Measurements from ENCODE around the gene MBTPS2.

MBTPS2 gene

GRCh38 chrX:21821875-21822274 lies 17.5 kb upstream of the MBTPS2 start:
- no peaks in the 10 kb centered on the region for H3K36me3 ChIP-seq
- DNase-seq, result no peak
- no peaks in the 10 kb centered on the region for H3K9me3 ChIP-seq
- no peak for TF ChIP-seq CTCF (IDR thresholded peaks at IDR 0.05; ENCODE audit: low read depth, low read length)
- no peaks in the 10 kb centered on the region for H3K27me3 ChIP-seq
- no peaks in the 10 kb centered on the region for H3K4me1 ChIP-seq
- H3K4me3 ChIP-seq (ENCODE audit: low read depth, low read length), result no peak overlapping the region

- H3K4me1 ChIP-seq, result no peaks in the 10 kb centered on the region
- no peaks in the 10 kb centered on the region for H3K36me3 ChIP-seq
- no peaks in the 10 kb centered on the region for H3K27me3 ChIP-seq
- TF ChIP-seq CTCF (IDR thresholded peaks at IDR 0.05; ENCODE audit: low read depth, low read length), result no peak
- DNase-seq, result no peak
- no peak overlapping the region for H3K4me3 ChIP-seq (ENCODE audit: low read depth, low read length)
- no peaks in the 10 kb centered on the region for H3K9me3 ChIP-seq
Observed at GRCh38 chrX:21831496-21831895, 7.9 kb upstream of the MBTPS2 start.

GRCh38 chrX:21837056-21837455 lies 2.4 kb upstream of the MBTPS2 start:
- no peak for DNase-seq
- Histone ChIP-seq H3K36me3 (no peaks in the 10 kb centered on the region), H3K4me3 (ENCODE audit: low read depth, low read length) (no peak overlapping the region), H3K27me3 (no peaks in the 10 kb centered on the region), H3K4me1 (no peaks in the 10 kb centered on the region), H3K9me3 (no peaks in the 10 kb centered on the region)
- TF ChIP-seq CTCF (IDR thresholded peaks at IDR 0.05; ENCODE audit: low read depth, low read length), result no peak

GRCh38 chrX:21838937-21839333 lies 482 bp upstream of the MBTPS2 start:
- H3K36me3 ChIP-seq, result no peaks in the 10 kb centered on the region
- H3K4me1 ChIP-seq, result no peaks in the 10 kb centered on the region
- peak overlapping the region; percentile 82 for H3K4me3 ChIP-seq (ENCODE audit: low read depth, low read length)
- TF ChIP-seq CTCF (IDR thresholded peaks at IDR 0.05; ENCODE audit: low read depth, low read length), result no peak
- no peaks in the 10 kb centered on the region for H3K27me3 ChIP-seq
- no peaks in the 10 kb centered on the region for H3K9me3 ChIP-seq
- DNase-seq, result no peak

GRCh38 chrX:21840193-21840545 lies 752 bp downstream of the MBTPS2 start:
- TF ChIP-seq CTCF (IDR thresholded peaks at IDR 0.05; ENCODE audit: low read depth, low read length), result no peak
- no peaks in the 10 kb centered on the region for H3K9me3 ChIP-seq
- H3K27me3 ChIP-seq, result no peaks in the 10 kb centered on the region
- DNase-seq, result no peak
- no peaks in the 10 kb centered on the region for H3K36me3 ChIP-seq
- H3K4me3 ChIP-seq (ENCODE audit: low read depth, low read length), result peak overlapping the region; percentile 82
- H3K4me1 ChIP-seq, result no peaks in the 10 kb centered on the region

GRCh38 chrX:21843179-21843578 lies 3.8 kb downstream of the MBTPS2 start:
- Histone ChIP-seq H3K4me1 (no peaks in the 10 kb centered on the region), H3K4me3 (ENCODE audit: low read depth, low read length) (no peak overlapping the region), H3K9me3 (no peaks in the 10 kb centered on the region), H3K36me3 (no peaks in the 10 kb centered on the region), H3K27me3 (no peaks in the 10 kb centered on the region)
- no peak for TF ChIP-seq CTCF (IDR thresholded peaks at IDR 0.05; ENCODE audit: low read depth, low read length)
- no peak for DNase-seq
